ENCODE measurements around the gene CCDC50. TPM values are rescaled to one million over a fixed set of nuclear protein-coding genes. Genes with fewer than 3 reads are reported as not detected.

Gene CCDC50
- total RNA-seq, 1 donor from 2014 or later: 89.9 TPM

DNA sequence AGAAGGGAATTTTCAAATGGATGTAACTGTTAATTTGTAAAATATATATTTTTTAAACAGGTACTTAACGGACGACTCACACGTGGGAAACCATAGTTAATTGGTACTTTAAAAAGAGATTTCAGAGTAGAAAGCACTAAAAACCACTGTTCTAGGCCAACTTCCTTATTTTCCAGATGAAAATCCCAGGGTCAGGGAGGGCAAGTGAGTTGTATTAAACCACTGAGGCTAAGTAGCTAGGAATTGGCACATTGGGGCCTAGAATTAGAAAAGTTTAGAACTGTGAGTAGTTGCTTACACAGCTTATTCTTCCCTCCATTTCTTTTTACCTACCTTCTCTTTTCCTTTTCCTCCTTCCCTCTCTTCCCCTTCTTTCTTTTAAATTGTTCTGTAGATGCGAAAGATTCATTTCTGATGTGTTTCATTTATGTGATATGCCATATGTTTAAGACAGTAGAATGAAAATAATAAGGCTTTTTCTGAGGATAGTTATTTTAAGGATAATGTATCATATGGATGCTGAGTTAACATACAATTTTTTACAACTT, 5.2 kb downstream of the CCDC50 start:
- no peaks in the 10 kb centered on the region for H3K9me3 ChIP-seq (ENCODE audit: insufficient read depth, low read depth, low read length)
- no peak for TF ChIP-seq EZH2 (IDR thresholded peaks at IDR 0.05; ENCODE audit: insufficient read depth, low read length)
- TF ChIP-seq, protein P1, sequence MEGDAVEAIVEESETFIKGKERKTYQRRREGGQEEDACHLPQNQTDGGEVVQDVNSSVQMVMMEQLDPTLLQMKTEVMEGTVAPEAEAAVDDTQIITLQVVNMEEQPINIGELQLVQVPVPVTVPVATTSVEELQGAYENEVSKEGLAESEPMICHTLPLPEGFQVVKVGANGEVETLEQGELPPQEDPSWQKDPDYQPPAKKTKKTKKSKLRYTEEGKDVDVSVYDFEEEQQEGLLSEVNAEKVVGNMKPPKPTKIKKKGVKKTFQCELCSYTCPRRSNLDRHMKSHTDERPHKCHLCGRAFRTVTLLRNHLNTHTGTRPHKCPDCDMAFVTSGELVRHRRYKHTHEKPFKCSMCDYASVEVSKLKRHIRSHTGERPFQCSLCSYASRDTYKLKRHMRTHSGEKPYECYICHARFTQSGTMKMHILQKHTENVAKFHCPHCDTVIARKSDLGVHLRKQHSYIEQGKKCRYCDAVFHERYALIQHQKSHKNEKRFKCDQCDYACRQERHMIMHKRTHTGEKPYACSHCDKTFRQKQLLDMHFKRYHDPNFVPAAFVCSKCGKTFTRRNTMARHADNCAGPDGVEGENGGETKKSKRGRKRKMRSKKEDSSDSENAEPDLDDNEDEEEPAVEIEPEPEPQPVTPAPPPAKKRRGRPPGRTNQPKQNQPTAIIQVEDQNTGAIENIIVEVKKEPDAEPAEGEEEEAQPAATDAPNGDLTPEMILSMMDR (IDR thresholded peaks at IDR 0.05; ENCODE audit: insufficient read depth, low read depth, low read length): no peak
- H3K36me3 Mint-ChIP-seq (ENCODE audit: low read depth, unreplicated experiment): no peaks in the 10 kb centered on the region
- no peak overlapping the region for H3K9ac ChIP-seq (ENCODE audit: low read length)
- no peaks in the 10 kb centered on the region for H3K27me3 Mint-ChIP-seq (ENCODE audit: low read depth, unreplicated experiment)
- H3K27ac ChIP-seq (ENCODE audit: low read depth, low read length): no peak overlapping the region
- H3K27ac Mint-ChIP-seq (ENCODE audit: unreplicated experiment): no peak overlapping the region
- peak overlapping the region; percentile 8 for H3K4me2 ChIP-seq (ENCODE audit: low read length)
- H3K4me1 Mint-ChIP-seq (ENCODE audit: low read depth, unreplicated experiment): peaks cover 58% of the 10 kb centered on the region
- H3K79me2 ChIP-seq (ENCODE audit: insufficient read depth, low read length): peaks cover 96% of the 10 kb centered on the region
- H3K4me3 ChIP-seq (ENCODE audit: insufficient read depth, low read depth, low read length): no peak overlapping the region
- no peaks in the 10 kb centered on the region for H3K27me3 ChIP-seq (ENCODE audit: insufficient read depth, low read length)
- H4K20me1 ChIP-seq (ENCODE audit: insufficient read depth, low read length): no peaks in the 10 kb centered on the region
- H3K4me1 ChIP-seq (ENCODE audit: insufficient read depth, low read length): peaks cover 44% of the 10 kb centered on the region
- no peak for FAIRE-seq
- H3K9me3 Mint-ChIP-seq (ENCODE audit: unreplicated experiment): no peaks in the 10 kb centered on the region
- H3K4me3 Mint-ChIP-seq (ENCODE audit: unreplicated experiment): no peak overlapping the region
- no peaks in the 10 kb centered on the region for H3K36me3 ChIP-seq (ENCODE audit: insufficient read depth, low read length)
- DNase-seq (ENCODE audit: low read depth): no peak
- no peak overlapping the region for H2AFZ ChIP-seq (ENCODE audit: low read depth, low read length)

DNA sequence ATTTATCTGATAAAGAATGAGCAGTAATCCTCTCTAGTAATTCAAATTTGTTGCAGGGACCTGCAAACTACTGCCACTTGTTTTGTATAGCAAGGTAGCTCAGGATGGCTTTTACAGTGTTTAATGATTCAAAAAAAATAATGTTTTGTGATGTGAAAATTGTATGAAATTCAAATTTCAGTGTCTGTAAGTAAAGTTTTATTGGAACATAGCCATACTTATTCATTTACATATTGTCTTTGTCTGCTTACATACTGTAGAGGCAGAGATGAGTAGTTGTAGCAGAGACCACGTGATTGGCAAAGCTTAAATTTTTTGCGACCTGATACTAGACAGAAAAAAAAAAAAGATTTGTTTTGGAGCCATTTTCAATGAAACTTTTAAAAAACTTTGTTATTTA, 7.6 kb downstream of the CCDC50 start:
- Mint-ChIP-seq H3K9me3 (ENCODE audit: unreplicated experiment) (no peaks in the 10 kb centered on the region), H3K27me3 (ENCODE audit: low read depth, unreplicated experiment) (no peaks in the 10 kb centered on the region), H3K36me3 (ENCODE audit: low read depth, unreplicated experiment) (no peaks in the 10 kb centered on the region), H3K4me1 (ENCODE audit: low read depth, unreplicated experiment) (peaks cover 67% of the 10 kb centered on the region), H3K4me3 (ENCODE audit: unreplicated experiment) (no peak overlapping the region), H3K27ac (ENCODE audit: unreplicated experiment) (peak overlapping the region; percentile 48)
- H3K27me3 ChIP-seq (ENCODE audit: insufficient read depth, low read length): no peaks in the 10 kb centered on the region
- no peak for TF ChIP-seq EZH2 (IDR thresholded peaks at IDR 0.05; ENCODE audit: insufficient read depth, low read length)
- TF ChIP-seq, protein P1 (IDR thresholded peaks at IDR 0.05; ENCODE audit: insufficient read depth, low read depth, low read length): no peak
- H3K27ac ChIP-seq (ENCODE audit: low read depth, low read length): peak overlapping the region; percentile 83
- H3K4me1 ChIP-seq (ENCODE audit: insufficient read depth, low read length): peaks cover 33% of the 10 kb centered on the region
- H3K9me3 ChIP-seq (ENCODE audit: insufficient read depth, low read depth, low read length): no peaks in the 10 kb centered on the region
- FAIRE-seq (no peak), DNase-seq (ENCODE audit: low read depth) (no peak)
- no peaks in the 10 kb centered on the region for H3K36me3 ChIP-seq (ENCODE audit: insufficient read depth, low read length)
- H3K4me2 ChIP-seq (ENCODE audit: low read length): no peak overlapping the region
- peaks cover 96% of the 10 kb centered on the region for H3K79me2 ChIP-seq (ENCODE audit: insufficient read depth, low read length)
- no peak overlapping the region for H2AFZ ChIP-seq (ENCODE audit: low read depth, low read length)
- peaks cover 5% of the 10 kb centered on the region for H4K20me1 ChIP-seq (ENCODE audit: insufficient read depth, low read length)
- no peak overlapping the region for H3K9ac ChIP-seq (ENCODE audit: low read length)
- no peak overlapping the region for H3K4me3 ChIP-seq (ENCODE audit: insufficient read depth, low read depth, low read length)

DNA sequence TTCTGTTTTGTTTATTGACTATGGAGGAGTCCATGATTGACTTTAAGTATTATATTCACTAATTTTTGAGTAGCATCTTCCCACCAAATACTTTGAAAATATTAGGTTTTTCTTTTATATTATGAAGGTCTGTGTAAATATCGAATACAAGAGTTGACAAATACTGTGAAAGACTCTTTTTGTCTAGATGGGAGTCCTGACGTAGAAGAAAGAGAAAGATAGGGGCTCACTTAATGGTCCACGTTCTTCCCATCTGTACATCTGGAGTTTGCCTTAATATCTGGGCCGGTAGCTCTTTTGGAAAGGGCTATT, 8.9 kb downstream of the CCDC50 start:
- no peak overlapping the region for H2AFZ ChIP-seq (ENCODE audit: low read depth, low read length)
- peak overlapping the region; percentile 85 for H3K27ac Mint-ChIP-seq (ENCODE audit: unreplicated experiment)
- no peak for TF ChIP-seq EZH2 (IDR thresholded peaks at IDR 0.05; ENCODE audit: insufficient read depth, low read length)
- TF ChIP-seq, protein P1 (IDR thresholded peaks at IDR 0.05; ENCODE audit: insufficient read depth, low read depth, low read length): no peak
- H3K4me3 ChIP-seq (ENCODE audit: insufficient read depth, low read depth, low read length): no peak overlapping the region
- no peaks in the 10 kb centered on the region for H3K36me3 Mint-ChIP-seq (ENCODE audit: low read depth, unreplicated experiment)
- peak overlapping the region; percentile 41 for H3K9ac ChIP-seq (ENCODE audit: low read length)
- H3K27me3 Mint-ChIP-seq (ENCODE audit: low read depth, unreplicated experiment): no peaks in the 10 kb centered on the region
- H3K4me3 Mint-ChIP-seq (ENCODE audit: unreplicated experiment): peak overlapping the region; percentile 4
- no peaks in the 10 kb centered on the region for H3K9me3 ChIP-seq (ENCODE audit: insufficient read depth, low read depth, low read length)
- peaks cover 96% of the 10 kb centered on the region for H3K79me2 ChIP-seq (ENCODE audit: insufficient read depth, low read length)
- H3K36me3 ChIP-seq (ENCODE audit: insufficient read depth, low read length): no peaks in the 10 kb centered on the region
- H3K4me1 ChIP-seq (ENCODE audit: insufficient read depth, low read length): peaks cover 27% of the 10 kb centered on the region
- peak overlapping the region; percentile 30 for H3K4me2 ChIP-seq (ENCODE audit: low read length)
- DNase-seq (ENCODE audit: low read depth) (no peak), FAIRE-seq (no peak)
- no peaks in the 10 kb centered on the region for H3K9me3 Mint-ChIP-seq (ENCODE audit: unreplicated experiment)
- H3K27me3 ChIP-seq (ENCODE audit: insufficient read depth, low read length): no peaks in the 10 kb centered on the region
- H3K27ac ChIP-seq (ENCODE audit: low read depth, low read length): peak overlapping the region; percentile 83
- peaks cover 71% of the 10 kb centered on the region for H3K4me1 Mint-ChIP-seq (ENCODE audit: low read depth, unreplicated experiment)
- H4K20me1 ChIP-seq (ENCODE audit: insufficient read depth, low read length): peaks cover 18% of the 10 kb centered on the region
